Muscle layer of duodenum (tissue), 2 donors: ENCODE data around the gene BTBD6.

Experiments
- H3K27ac ChIP-seq: one replicate; pipeline ENCODE4 v1.7.0; 2013; ENCODE audit warnings: mild to moderate bottlenecking, low read length
- H3K27me3 ChIP-seq: one replicate; pipeline ENCODE4 v1.7.0; 2013; ENCODE audit warnings: low read depth, mild to moderate bottlenecking, control low read depth, low read length
- H3K36me3 ChIP-seq, 2 donors: one replicate each; pipeline ENCODE4 v1.7.0; 2013; ENCODE audit warnings: low read length in 2 of 2, control low read depth in 1 of 2, mild to moderate bottlenecking in 1 of 2; ENCODE audit not compliant: insufficient read depth in 2 of 2, control insufficient read depth in 1 of 2
- H3K4me1 ChIP-seq, 2 donors: one replicate each; pipeline ENCODE4 v1.7.0; 2013; ENCODE audit warnings: low read length in 2 of 2, mild to moderate bottlenecking in 2 of 2, control low read depth in 1 of 2, moderate library complexity in 1 of 2; ENCODE audit not compliant: insufficient read depth in 2 of 2, control insufficient read depth in 1 of 2
- H3K4me3 ChIP-seq, 2 donors: one replicate each; pipeline ENCODE4 v1.7.0; 2013; ENCODE audit warnings: low read length in 2 of 2, low read depth in 1 of 2, mild to moderate bottlenecking in 1 of 2
- H3K9me3 ChIP-seq, 2 donors: one replicate each; pipeline ENCODE4 v1.7.0; 2013; ENCODE audit warnings: low read length in 2 of 2, control low read depth in 1 of 2, mild to moderate bottlenecking in 1 of 2; ENCODE audit not compliant: control insufficient read depth in 1 of 2
- donor health status: healthy.

The BTBD6 gene

GRCh38 chr14:105248368-105249181, at the start of gene BTBD6:
Gene BTBD6, plus strand, starts transcription at chr14:105248533. Its CDS starts 179 bp downstream, at chr14:105248712.
- H3K4me3 ChIP-seq: peak within 1 kb of the TSS; percentile 69 to 76
- H3K36me3 ChIP-seq: peaks cover 12 to 40% of the 10 kb centered on the region in 2 donors
- H3K9me3 ChIP-seq: no peaks in the 10 kb centered on the region
- peaks cover 5 to 21% of the 10 kb centered on the region in 2 donors for H3K4me1 ChIP-seq
- H3K27me3 ChIP-seq: no peaks in the 10 kb centered on the region
- peak within 1 kb of the TSS; percentile 63 for H3K27ac ChIP-seq

- Histone ChIP-seq H3K9me3 (no peaks in the 10 kb centered on the region), H3K4me1 (peaks cover 0 to 37% of the 10 kb centered on the region in 2 donors), H3K36me3 (no peaks in the 10 kb centered on the region), H3K27ac (no peak overlapping the region), H3K4me3 (no peak overlapping the region), H3K27me3 (peaks cover 46% of the 10 kb centered on the region)
These were observed 49.7 kb upstream of the BTBD6 start for GRCh38 chr14:105198588-105198987.

GRCh38 chr14:105199093-105199492, 49.2 kb upstream of the BTBD6 start:
- peaks cover 42% of the 10 kb centered on the region for H3K27me3 ChIP-seq
- H3K36me3 ChIP-seq: no peaks in the 10 kb centered on the region
- H3K27ac ChIP-seq: no peak overlapping the region
- H3K4me1 ChIP-seq: peaks cover 0 to 36% of the 10 kb centered on the region in 2 donors
- H3K9me3 ChIP-seq: no peaks in the 10 kb centered on the region
- no peak overlapping the region for H3K4me3 ChIP-seq

- peaks cover 32% of the 10 kb centered on the region for H3K27me3 ChIP-seq
- no peak overlapping the region for H3K27ac ChIP-seq
- no peaks in the 10 kb centered on the region for H3K36me3 ChIP-seq
- no peaks in the 10 kb centered on the region for H3K9me3 ChIP-seq
- no peak overlapping the region for H3K4me3 ChIP-seq
- peaks cover 0 to 36% of the 10 kb centered on the region in 2 donors for H3K4me1 ChIP-seq
These were observed 48.3 kb upstream of the BTBD6 start for GRCh38 chr14:105200074-105200473.

- Histone ChIP-seq H3K36me3 (no peaks in the 10 kb centered on the region), H3K27ac (no peak overlapping the region), H3K9me3 (no peaks in the 10 kb centered on the region), H3K4me3 (no peak overlapping the region), H3K27me3 (peaks cover 28% of the 10 kb centered on the region), H3K4me1 (peaks cover 0 to 39% of the 10 kb centered on the region in 2 donors)
These were observed 47.7 kb upstream of the BTBD6 start for GRCh38 chr14:105200641-105201040.

- no peaks in the 10 kb centered on the region for H3K9me3 ChIP-seq
- peaks cover 21% of the 10 kb centered on the region for H3K27me3 ChIP-seq
- H3K36me3 ChIP-seq: no peaks in the 10 kb centered on the region
- no peak overlapping the region for H3K4me3 ChIP-seq
- no peak overlapping the region for H3K27ac ChIP-seq
- peaks cover 0 to 35% of the 10 kb centered on the region in 2 donors for H3K4me1 ChIP-seq
These were observed 47.0 kb upstream of the BTBD6 start for GRCh38 chr14:105201156-105201924.

GRCh38 chr14:105201925-105202513, 46.3 kb upstream of the BTBD6 start:
- no peaks in the 10 kb centered on the region for H3K9me3 ChIP-seq
- H3K36me3 ChIP-seq: no peaks in the 10 kb centered on the region
- peaks cover 18% of the 10 kb centered on the region for H3K27me3 ChIP-seq
- peaks cover 0 to 28% of the 10 kb centered on the region in 2 donors for H3K4me1 ChIP-seq
- H3K4me3 ChIP-seq: no peak overlapping the region
- H3K27ac ChIP-seq: no peak overlapping the region

GRCh38 chr14:105203057-105203531, 45.2 kb upstream of the BTBD6 start:
- Histone ChIP-seq H3K9me3 (no peaks in the 10 kb centered on the region), H3K4me3 (no peak overlapping the region), H3K27ac (no peak overlapping the region), H3K27me3 (peaks cover 8% of the 10 kb centered on the region), H3K4me1 (peaks cover 0 to 21% of the 10 kb centered on the region in 2 donors), H3K36me3 (no peaks in the 10 kb centered on the region)

- peaks cover 6% of the 10 kb centered on the region for H3K27me3 ChIP-seq
- H3K4me1 ChIP-seq: peaks cover 0 to 21% of the 10 kb centered on the region in 2 donors
- no peaks in the 10 kb centered on the region for H3K9me3 ChIP-seq
- H3K4me3 ChIP-seq: no peak overlapping the region
- no peaks in the 10 kb centered on the region for H3K36me3 ChIP-seq
- H3K27ac ChIP-seq: no peak overlapping the region
These were observed 44.6 kb upstream of the BTBD6 start for GRCh38 chr14:105203701-105204100.

GRCh38 chr14:105204206-105204930, 44.0 kb upstream of the BTBD6 start:
- H3K27me3 ChIP-seq: peaks cover 6% of the 10 kb centered on the region
- H3K9me3 ChIP-seq: no peaks in the 10 kb centered on the region
- peaks cover 0 to 21% of the 10 kb centered on the region in 2 donors for H3K4me1 ChIP-seq
- no peak overlapping the region for H3K27ac ChIP-seq
- H3K36me3 ChIP-seq: peaks cover 0 to 3% of the 10 kb centered on the region in 2 donors
- no peak overlapping the region for H3K4me3 ChIP-seq
